Stomach (tissue), 9 donors: ENCODE measurements around the gene IL1RL2. TPM values are rescaled to one million over a fixed set of nuclear protein-coding genes. Genes with fewer than 3 reads are reported as not detected.

Experiments
- DNase-seq, 2 donors: peaks; one replicate each; pipeline versions ENCODE4 v3.0.0 to v3.0.0-alpha.2; 2013 to 2019
- H3K27ac ChIP-seq, 5 donors: fragments of 200-600 bp in 4 of 5; sonication (generic) in 4 of 5; one replicate each; pipeline ENCODE4 v1.5.1; 2013 to 2019; ENCODE audit warnings: mild to moderate bottlenecking in 1 of 5, moderate library complexity in 1 of 5
- H3K27me3 ChIP-seq, 3 donors: fragments of 200-600 bp; sonication (generic); one replicate each; pipeline ENCODE4 v1.5.1; 2017 to 2019; ENCODE audit warnings: mixed run types in 1 of 3
- H3K36me3 ChIP-seq, 4 donors: fragments of 200-600 bp; sonication (generic); 1 replicate in 3 of 4; 2 replicates in 1 of 4; pipeline ENCODE4 v1.5.1; 2016 to 2019
- H3K4me1 ChIP-seq, 4 donors: fragments of 200-600 bp; sonication (generic); one replicate each; pipeline ENCODE4 v1.5.1; 2016 to 2019
- H3K4me3 ChIP-seq, 4 donors: fragments of 200-600 bp; sonication (generic) in 3 of 4; one replicate each; pipeline ENCODE4 v1.5.1; 2016 to 2019; ENCODE audit warnings: mild to moderate bottlenecking in 1 of 4
- H3K9me3 ChIP-seq, 4 donors: fragments of 200-600 bp; sonication (generic); one replicate each; pipeline ENCODE4 v1.5.1; 2016 to 2019
- EP300 ChIP-seq: sonication (generic); formaldehyde crosslinking; IDR thresholded peaks from one replicate; pipeline ENCODE4 v1.6.1; 2017; ENCODE audit warnings: antibody characterized with exemption
- POLR2A ChIP-seq, 4 donors: fragments of 450-650 bp; IDR thresholded peaks; one replicate each; pipeline ENCODE4 v1.6.1; 2016; ENCODE audit warnings: antibody characterized with exemption in 4 of 4, control low read depth in 2 of 4, mild to moderate bottlenecking in 1 of 4, moderate library complexity in 1 of 4
- POLR2AphosphoS5 ChIP-seq, 3 donors: sonication (generic); formaldehyde crosslinking; IDR thresholded peaks; one replicate each; pipeline ENCODE4 v1.6.1; 2016; ENCODE audit warnings: antibody characterized with exemption in 3 of 3
- WGBS, 5 donors: extraction: QIAGEN DNeasy Blood & Tissue Kit in 3 of 5; methylation state at CpG; one replicate each; pipeline versions ENCODE4 v1.1.5 to v1.1.7; 2013 to 2018; 5-methylcytosine and 5-hydroxymethylcytosine counted together
- intact Hi-C: fragments of 100-400 bp; cut with DNase I; formaldehyde crosslinking; loops from one replicate; pipeline ENCODE4 v1.15.1; 2023; ENCODE audit warnings: low total_unique reads
- polyA plus RNA-seq, 3 donors: library from polyadenylated mRNA; stranded (reverse); fragments of 200-250 nt; gene quantifications; one replicate each; pipeline ENCODE4 v1.2.3, GENCODE V29; 2013
- total RNA-seq, 5 donors: library from RNA; depleted of rRNA; stranded (reverse); fragments of >200 nt; gene quantifications; one replicate each; pipeline versions ENCODE4 v1.1.0 to v1.2.3, GENCODE V29; 2014 to 2016
- TF ChIP-seq, protein P1 (sequence below), 7 experiments: fragments of 450-650 bp in 4 of 7; fragments of 200-600 bp in 3 of 7; sonication (generic) in 3 of 7; IDR thresholded peaks; one replicate each; pipeline ENCODE4 v1.5.1; 2016 to 2019; ENCODE audit warnings: antibody characterized with exemption in 7 of 7, control low read depth in 2 of 7, mild to moderate bottlenecking in 1 of 7
- donor health status: healthy with polysubstance abuse.
- donor health status: Bipolar disorder and iron deficiency.
- donor health status: healthy.

The IL1RL2 gene
- total and polyA plus RNA-seq, 8 donors, result 0.61 to 4.3 (median 2.4) TPM; not detected in 2

GRCh38 chr2:102256874-102257462 lies 70.1 kb downstream of the IL1RL2 start:
- 79 to 88% (median 85%) methylated on average over 5 of the region's 5 CpGs for WGBS, 5 donors

GRCh38 chr2:102258025-102258385 lies 71.2 kb downstream of the IL1RL2 start:
- Histone ChIP-seq H3K27ac (peak overlapping the region in 1 of 5 donors; percentile 59), H3K4me1 (peaks cover 0 to 19% (median 4%) of the 10 kb centered on the region in 4 donors), H3K27me3 (no peaks in the 10 kb centered on the region), H3K9me3 (no peaks in the 10 kb centered on the region), H3K4me3 (no peak overlapping the region), H3K36me3 (no peaks in the 10 kb centered on the region)
- TF ChIP-seq EP300 (no peak), POLR2AphosphoS5 (IDR thresholded peaks at IDR 0.05) (no peak), POLR2A (IDR thresholded peaks at IDR 0.05) (no peak)
- TF ChIP-seq, protein P1, sequence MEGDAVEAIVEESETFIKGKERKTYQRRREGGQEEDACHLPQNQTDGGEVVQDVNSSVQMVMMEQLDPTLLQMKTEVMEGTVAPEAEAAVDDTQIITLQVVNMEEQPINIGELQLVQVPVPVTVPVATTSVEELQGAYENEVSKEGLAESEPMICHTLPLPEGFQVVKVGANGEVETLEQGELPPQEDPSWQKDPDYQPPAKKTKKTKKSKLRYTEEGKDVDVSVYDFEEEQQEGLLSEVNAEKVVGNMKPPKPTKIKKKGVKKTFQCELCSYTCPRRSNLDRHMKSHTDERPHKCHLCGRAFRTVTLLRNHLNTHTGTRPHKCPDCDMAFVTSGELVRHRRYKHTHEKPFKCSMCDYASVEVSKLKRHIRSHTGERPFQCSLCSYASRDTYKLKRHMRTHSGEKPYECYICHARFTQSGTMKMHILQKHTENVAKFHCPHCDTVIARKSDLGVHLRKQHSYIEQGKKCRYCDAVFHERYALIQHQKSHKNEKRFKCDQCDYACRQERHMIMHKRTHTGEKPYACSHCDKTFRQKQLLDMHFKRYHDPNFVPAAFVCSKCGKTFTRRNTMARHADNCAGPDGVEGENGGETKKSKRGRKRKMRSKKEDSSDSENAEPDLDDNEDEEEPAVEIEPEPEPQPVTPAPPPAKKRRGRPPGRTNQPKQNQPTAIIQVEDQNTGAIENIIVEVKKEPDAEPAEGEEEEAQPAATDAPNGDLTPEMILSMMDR (IDR thresholded peaks at IDR 0.05), result no peak
- intact Hi-C loops, result loop anchor here (10.0 kb wide), 1 partner anchor 187 kb away; no protein-coding TSS in a partner anchor
- no peak for DNase-seq
- 65 to 86% (median 69%) methylated on average over 2 of the region's 2 CpGs for WGBS, 5 donors

More at GRCh38 chr2:102256874-102257462, 70.1 kb downstream of the IL1RL2 start:
- Histone ChIP-seq H3K9me3 (no peaks in the 10 kb centered on the region), H3K27me3 (no peaks in the 10 kb centered on the region), H3K36me3 (no peaks in the 10 kb centered on the region), H3K4me3 (no peak overlapping the region), H3K4me1 (peaks cover 0 to 23% (median 4%) of the 10 kb centered on the region in 4 donors), H3K27ac (no peak overlapping the region)
- intact Hi-C loops, result loop anchor here (10.0 kb wide), 1 partner anchor 188 kb away; no protein-coding TSS in a partner anchor
- DNase-seq, result no peak
- TF ChIP-seq POLR2AphosphoS5 (IDR thresholded peaks at IDR 0.05) (no peak), EP300 (no peak), POLR2A (IDR thresholded peaks at IDR 0.05) (no peak)
- TF ChIP-seq, protein P1 (IDR thresholded peaks at IDR 0.05), result no peak

DNA sequence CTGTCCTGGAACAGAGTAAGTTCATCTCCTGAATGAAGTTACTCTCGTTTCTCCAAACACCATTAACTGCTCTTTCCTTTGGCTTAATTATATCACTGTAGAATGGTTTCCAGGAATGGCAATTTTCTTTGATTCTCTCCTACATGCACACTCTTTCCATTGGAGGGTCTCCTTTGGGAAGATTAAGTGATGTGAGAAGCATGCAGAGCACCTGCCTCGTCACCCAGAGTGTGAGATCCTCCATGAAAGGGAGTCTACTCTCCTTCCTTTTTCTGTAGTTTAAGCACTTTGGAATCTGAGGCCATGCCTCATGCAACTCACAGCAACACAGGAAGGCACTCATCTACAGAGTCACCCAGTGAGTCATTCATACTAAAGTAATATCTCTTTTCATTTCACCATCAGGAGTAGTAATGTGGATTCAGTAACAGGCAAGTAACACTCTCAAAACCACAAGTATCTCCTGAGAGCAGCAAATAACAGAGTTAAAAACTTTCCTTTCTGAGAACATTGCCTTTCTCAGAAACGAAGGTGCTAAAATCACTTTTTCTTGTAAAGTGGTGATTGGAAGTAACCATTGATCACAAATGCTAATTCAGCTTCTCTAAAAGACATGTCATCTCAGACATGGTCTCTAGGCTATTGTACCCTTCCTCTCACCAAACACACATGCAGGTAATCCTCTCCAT lies 71.7 kb downstream of the IL1RL2 start:
- H3K4me3 ChIP-seq, result no peak overlapping the region
- peaks cover 0 to 13% (median 4%) of the 10 kb centered on the region in 4 donors for H3K4me1 ChIP-seq
- H3K27ac ChIP-seq, result peak overlapping the region in 2 of 5 donors; percentile 29 to 59
- no peaks in the 10 kb centered on the region for H3K9me3 ChIP-seq
- H3K36me3 ChIP-seq, result no peaks in the 10 kb centered on the region
- no peak for DNase-seq
- TF ChIP-seq EP300 (no peak), POLR2AphosphoS5 (IDR thresholded peaks at IDR 0.05) (peak in 1 of 3 donors; percentile 8)
- 78 to 87% (median 85%) methylated on average over 3 of the region's 3 CpGs for WGBS, 5 donors
- H3K27me3 ChIP-seq, result no peaks in the 10 kb centered on the region
- intact Hi-C loops, result loop anchor here (10.0 kb wide), 1 partner anchor 186 kb away; no protein-coding TSS in a partner anchor

DNA sequence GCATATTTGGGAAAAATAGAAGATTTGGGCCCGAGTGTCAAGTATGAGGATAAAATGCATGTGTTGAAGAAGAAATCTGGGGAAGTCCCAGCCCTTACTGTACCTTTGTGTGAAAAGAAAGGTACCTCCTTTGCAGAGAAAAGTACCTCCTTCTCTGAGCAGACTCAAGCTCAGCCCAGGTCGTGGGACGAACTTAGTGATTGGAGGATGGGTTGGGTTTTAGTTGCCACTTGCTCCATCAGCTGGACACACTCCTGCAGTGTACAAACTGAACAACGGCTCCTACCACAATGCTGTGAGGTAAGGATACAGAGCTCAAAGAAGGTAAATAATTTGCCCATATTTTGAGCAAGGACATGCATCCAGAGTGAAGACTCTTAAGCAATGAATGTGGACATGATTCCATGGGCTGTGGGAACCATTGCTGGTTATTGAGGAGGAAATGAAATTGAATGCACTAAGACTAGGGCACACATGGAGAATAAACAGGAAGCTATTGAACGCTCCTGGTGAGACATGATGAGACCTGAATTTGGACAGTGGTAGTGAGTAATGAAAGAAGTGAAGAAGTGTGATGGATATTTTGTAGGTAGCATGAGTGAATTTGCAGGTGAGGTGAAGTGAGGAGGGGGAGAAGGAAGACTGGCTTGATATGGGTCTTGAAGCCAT lies 74.8 kb downstream of the IL1RL2 start:
- H3K36me3 ChIP-seq, result no peaks in the 10 kb centered on the region
- WGBS, 5 donors, result 79 to 87% (median 80%) methylated on average over 5 of the region's 5 CpGs
- H3K4me1 ChIP-seq, result peaks cover 0 to 4% (median 2%) of the 10 kb centered on the region in 4 donors
- TF ChIP-seq POLR2A (IDR thresholded peaks at IDR 0.05), result no peak
- TF ChIP-seq POLR2AphosphoS5 (IDR thresholded peaks at IDR 0.05), result no peak
- no peak for TF ChIP-seq EP300
- TF ChIP-seq, protein P1 (IDR thresholded peaks at IDR 0.05), result no peak
- no peaks in the 10 kb centered on the region for H3K9me3 ChIP-seq
- H3K27me3 ChIP-seq, result no peaks in the 10 kb centered on the region
- no peak overlapping the region for H3K4me3 ChIP-seq
- DNase-seq, result no peak
- H3K27ac ChIP-seq, result peak overlapping the region in 2 of 5 donors; percentile 33 to 34
- intact Hi-C loops, result no loop called here
